ENCODE data around the gene ING5.
"Not testable (repeated sequence)": the region's sequence is repeated elsewhere in the genome, so short reads cannot be mapped to it uniquely, and the experiment has no call there.

Gene ING5

DNA sequence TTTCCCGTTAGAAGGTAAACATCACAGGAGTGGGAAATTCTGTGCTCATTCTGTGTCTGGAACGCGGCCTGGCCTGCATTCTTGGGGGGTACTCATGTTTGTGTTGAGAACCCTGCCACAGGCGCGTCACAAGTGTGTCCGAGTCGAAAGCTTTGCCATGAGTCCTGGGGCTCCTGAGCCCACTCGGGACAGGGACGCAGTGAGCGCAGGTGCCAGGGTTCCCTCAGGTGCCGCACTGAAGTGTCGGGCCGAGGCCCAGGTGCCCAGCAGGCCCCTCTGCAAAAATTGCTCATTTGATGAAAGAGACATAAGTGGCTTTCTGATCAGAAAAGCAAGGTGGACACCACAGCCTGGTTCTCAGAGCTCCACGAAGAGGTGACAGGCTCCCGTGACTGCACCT lies 37.3 kb downstream of the ING5 start:
- no peak for DNase-seq (ENCODE audit: low read depth)

DNA sequence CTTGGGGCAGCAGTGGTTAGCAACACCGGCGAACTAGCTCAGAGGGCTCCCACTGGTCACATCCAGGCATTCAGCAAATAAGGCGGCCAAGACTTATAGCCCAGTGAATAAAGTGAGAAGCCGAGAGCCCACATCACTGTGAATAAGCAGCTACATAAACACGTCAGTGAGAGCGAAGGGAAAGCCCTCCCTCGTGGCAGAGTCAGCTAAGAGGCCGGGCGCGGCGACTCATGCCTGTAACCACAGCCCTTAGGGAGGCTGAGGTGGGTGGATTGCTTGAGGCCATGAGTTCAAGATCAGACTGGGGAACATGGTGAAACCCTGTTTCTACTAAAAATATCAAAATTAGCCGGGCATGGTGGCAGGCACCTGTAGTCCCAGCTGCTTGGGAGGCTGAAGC lies 37.8 kb downstream of the ING5 start:
- DNase-seq (ENCODE audit: low read depth), result no peak

GRCh38 chr2:241741016-241741415 lies 39.2 kb downstream of the ING5 start:
- DNase-seq (ENCODE audit: low read depth), result no peak

GRCh38 chr2:241742320-241742939 lies 40.6 kb downstream of the ING5 start:
- DNase-seq (ENCODE audit: low read depth), result no peak

DNA sequence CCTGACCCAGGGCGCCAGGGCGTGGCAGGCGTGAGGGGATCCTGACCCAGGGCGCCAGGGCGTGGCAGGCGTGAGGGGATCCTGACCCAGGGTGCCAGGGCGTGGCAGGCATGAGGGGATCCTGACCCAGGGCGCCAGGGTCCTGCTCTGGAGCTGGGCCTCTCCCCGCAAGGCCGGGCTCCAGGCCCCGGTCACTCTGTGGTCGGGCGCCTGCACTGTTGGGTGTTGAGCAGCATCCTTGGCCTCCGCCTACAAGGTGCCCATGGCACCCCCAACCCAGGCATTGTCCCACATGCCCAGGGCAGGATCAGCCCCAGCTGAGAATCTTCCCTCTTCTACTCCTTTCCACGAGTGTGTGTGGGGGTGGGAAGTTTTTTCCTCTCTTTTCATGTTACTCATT lies 41.2 kb downstream of the ING5 start:
- DNase-seq (ENCODE audit: low read depth), result not testable (repeated sequence)

DNA sequence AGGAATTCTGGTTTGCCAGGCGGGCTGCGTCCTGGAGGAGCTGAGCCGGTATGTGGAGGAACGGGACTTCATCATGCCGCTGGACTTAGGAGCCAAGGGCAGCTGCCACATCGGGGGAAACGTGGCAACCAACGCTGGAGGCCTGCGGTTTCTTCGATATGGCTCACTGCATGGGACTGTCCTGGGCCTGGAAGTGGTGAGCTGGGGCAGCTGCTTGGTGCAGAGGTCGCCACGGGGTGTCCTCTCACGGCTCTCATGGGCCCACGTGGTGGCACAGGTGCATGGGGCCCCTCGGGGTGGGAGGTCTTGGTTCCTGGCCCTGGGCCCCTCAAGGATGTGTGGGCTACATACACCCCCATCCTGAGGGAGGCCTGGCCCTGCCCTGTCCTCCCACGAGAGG lies 41.8 kb downstream of the ING5 start:
- no peak for DNase-seq (ENCODE audit: low read depth)

DNA sequence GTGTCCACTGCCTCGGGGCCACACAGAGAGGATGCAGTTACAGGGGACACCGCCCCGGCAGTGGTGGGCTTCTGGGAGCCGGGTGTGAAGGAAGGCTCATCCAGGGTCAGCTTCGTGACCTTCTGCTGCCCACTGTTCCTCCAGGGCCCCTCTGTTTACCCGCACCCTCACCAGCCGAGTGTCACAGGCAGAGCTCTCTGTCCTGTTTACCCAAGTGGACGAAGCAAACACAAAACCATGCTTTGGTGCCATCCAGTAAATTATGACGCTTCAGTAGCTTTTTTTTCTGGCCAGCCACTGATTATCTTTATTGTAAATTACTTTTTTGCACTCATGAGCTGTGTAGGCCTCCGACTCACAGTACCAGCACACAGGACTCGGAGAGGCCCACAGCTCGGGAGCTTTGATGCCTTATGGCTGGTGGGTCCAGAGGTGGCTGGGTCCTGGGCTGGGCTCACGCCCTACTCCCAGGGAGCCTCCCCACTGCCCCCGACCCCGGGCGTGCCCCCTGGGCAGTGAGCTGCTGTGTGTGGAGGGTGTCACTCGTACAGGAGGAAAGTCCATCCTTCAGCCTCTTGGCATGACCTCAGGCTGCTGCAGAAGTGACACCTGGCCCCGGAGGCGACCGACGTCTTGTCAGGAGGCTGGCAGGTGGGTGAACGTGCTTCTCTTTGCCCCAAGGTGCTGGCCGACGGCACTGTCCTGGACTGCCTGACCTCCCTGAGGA lies 42.4 kb downstream of the ING5 start:
- DNase-seq (ENCODE audit: low read depth), result no peak

DNA sequence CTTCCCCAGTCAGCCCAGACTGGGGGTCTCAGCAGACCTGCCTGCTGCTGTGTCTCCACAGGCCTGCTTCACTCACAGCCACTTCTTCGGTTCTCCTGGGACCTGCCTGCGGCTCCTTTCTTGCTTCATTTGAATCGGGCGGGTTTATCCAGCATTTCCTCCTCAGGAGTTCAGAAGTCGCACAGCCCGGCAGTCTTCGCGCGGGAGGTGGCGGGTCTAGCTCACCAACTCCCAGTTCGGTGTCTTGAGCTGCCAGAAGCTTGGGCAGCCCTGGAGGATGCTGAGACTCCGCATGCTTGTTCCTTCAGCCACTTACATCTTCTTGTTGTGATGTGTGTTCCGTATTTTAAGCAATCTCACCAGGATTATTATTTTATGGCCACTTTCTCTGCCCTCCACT lies 43.4 kb downstream of the ING5 start:
- DNase-seq (ENCODE audit: low read depth), result no peak

DNA sequence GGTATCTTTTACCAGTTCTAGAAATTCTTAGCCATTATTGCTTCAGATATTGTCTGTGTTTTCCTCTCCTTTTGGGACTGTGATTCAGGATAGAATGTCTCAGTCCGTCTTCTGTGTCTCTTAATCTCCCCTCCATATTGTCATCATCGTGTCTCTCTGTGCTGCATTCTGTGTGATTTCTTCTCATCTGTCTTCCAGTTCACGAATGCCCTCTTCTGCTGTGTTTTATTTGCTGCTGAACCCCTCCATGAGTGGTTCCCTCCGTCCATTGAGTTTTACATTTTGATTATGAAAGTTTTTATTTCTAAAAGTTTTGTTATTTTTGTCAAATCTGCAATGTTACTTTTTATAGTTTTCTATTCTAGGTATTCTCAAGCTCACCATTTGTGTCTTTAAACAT lies 44.2 kb downstream of the ING5 start:
- DNase-seq (ENCODE audit: low read depth), result no peak

- no peak for DNase-seq (ENCODE audit: low read depth)
Observed at GRCh38 chr2:241748468-241749256, 46.8 kb downstream of the ING5 start.

DNA sequence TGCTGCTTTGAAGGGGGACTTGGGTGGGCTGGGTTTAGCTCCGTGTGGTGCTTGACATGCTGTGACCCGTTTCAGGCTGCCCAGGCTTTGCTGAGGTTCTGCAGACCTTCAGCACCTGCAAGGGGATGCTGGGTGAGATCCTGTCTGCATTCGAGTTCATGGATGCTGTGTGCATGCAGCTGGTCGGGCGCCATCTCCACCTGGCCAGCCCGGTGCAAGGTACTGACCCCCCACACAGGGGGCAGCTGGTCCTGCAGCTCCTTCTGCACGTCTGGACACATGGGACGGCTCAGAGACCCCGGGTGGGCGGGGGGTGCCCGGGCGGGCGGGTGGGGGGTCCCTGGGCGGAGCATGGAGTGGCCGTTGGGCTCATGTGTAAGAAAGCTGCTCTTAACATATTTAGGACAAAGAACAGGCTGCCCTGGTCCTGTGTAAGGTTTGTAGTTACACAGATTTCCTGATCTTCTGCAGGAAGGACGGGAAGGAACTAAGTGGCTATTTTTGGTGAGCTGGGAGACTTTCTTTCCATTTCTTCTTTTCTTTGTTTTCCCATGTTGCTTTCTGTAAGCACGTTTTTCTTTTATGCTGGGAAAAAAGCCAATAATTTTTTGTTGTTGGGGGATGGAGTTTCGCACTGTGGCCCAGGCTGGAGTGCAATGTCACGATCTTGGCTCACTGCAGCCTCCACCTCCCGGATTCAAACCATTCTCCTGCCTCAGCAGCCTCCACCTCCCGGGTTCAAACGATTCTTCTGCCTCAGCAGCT lies 48.4 kb downstream of the ING5 start:
- DNase-seq (ENCODE audit: low read depth), result no peak

DNA sequence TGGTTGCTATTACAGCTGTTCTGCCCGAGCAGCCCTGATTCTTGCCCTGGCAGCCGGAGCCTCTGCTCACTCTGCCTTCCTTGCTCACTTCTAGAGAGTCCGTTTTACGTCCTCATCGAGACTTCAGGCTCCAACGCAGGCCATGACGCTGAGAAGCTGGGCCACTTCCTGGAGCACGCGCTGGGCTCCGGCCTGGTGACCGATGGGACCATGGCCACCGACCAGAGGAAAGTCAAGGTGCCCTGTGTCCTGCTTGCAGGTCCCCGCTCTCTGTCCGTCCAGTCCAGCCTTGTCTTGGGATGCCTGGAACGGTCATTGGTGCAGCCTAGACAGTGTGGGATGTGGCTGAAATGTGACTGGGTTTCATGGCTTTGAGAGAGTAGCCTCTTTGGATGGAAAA lies 49.3 kb downstream of the ING5 start:
- no peak for DNase-seq (ENCODE audit: low read depth)

- DNase-seq (ENCODE audit: low read depth), result no peak
Observed at GRCh38 chr2:241751776-241752175, 49.9 kb downstream of the ING5 start.

DNA sequence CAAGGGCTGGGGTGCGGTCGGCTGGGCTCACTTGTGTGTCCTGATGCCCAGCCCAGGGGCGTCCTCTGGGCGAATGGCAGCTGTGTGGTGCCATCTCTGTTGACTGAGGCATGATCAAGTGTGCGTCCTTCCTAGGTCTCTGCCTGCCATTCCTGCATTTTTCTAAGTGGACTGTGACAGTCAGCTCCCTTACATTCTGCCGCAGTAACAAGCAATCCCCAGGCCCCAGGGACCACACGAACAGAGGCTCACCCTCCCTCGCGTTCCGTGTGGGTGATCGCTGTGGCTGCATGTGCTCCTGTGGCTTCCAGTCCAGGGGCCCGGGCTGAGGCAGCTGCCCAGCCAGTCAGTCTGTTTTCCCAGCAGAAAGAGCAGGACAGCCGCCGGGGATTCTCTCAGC lies 50.4 kb downstream of the ING5 start:
- DNase-seq (ENCODE audit: low read depth), result no peak

DNA sequence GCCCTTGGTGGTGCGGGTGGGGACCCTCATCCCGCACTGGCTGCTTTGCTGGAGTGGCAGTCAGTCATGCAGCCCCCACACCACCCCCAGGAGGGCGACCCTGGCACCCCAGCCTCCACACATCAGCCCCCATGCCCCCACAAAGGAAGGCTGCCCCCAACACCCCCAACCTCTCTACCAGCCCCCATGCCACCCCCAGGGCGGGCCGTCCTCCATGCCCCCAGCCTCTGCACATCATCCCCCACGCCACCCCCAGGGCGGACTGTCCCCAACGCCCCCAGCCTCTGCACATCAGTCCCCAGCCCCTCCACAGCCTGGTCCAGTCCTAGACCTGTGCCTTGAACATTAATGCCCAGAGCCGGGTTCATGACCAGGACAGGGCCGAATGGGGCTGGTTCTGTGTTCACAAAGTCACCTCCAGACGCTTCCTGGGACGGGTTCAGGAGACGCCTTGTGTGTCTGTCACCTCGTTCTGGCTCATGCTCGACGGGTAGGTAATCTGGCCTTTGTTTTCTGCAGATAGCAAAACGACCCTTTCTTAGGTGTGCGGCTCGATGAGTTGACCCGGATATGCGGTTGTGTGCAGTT lies 50.9 kb downstream of the ING5 start:
- DNase-seq (ENCODE audit: low read depth), result no peak

DNA sequence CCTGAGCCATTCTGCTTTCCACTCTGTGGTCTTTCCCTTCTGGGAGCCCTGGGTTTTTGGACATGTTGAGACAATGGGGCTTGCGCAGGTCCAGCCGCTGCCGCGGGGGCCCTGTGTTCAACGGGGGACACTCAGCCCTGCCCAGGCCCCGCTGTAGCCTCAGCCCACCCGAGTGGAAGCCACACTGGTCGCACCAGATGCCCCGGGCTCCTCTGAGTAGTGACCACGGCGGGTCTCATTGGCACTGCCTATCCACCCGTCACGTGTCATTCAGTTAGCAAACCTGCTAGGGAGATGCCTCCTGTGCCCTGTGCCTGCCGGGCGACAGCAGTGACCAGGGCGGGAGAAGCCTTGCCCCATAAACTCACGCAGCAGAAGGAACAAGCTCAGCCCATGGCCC lies 51.7 kb downstream of the ING5 start:
- no peak for DNase-seq (ENCODE audit: low read depth)

- DNase-seq (ENCODE audit: low read depth), result no peak
Observed at GRCh38 chr2:241754042-241754441, 52.2 kb downstream of the ING5 start.

GRCh38 chr2:241755166-241755565 lies 53.3 kb downstream of the ING5 start:
- no peak for DNase-seq (ENCODE audit: low read depth)

DNA sequence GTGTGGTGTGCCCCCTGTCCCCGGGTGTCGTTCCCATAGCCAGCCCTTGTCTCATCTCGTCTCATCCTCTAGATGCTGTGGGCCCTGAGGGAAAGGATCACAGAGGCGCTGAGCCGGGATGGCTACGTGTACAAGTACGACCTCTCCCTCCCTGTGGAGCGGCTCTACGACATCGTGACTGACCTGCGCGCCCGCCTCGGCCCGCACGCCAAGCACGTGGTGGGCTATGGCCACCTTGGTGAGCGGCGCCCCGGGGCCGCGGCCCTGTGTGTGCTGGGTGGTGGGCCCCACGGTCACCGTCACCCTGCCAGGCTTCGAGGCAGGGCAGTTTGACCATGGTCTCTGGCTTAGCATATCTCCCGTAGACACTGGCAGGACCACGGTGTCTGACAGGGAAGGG lies 53.9 kb downstream of the ING5 start:
- no peak for DNase-seq (ENCODE audit: low read depth)

- no peak for DNase-seq (ENCODE audit: low read depth)
Observed at GRCh38 chr2:241759067-241759807, 57.4 kb downstream of the ING5 start.

DNA sequence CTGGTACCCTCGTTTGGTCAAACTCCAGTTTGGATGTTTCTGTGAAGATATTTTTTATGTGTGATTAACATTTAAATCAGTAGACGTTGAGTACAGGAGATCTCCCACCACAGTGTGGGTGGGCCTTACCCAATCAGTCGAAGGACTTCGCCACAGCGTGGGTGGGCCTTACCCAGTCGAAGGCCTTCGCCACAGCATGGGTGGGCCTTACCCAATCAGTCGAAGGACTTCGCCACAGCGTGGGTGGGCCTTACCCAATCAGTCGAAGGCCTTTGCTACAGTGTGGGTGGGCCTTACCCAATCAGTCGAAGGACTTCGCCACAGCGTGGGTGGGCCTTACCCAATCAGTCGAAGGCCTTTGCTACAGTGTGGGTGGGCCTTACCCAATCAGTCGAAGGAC lies 58.1 kb downstream of the ING5 start:
- not testable (repeated sequence) for DNase-seq (ENCODE audit: low read depth)
